GM12892 (cell line): Measurements from ENCODE around the gene PRAMEF2. TPM values are rescaled to one million over a fixed set of nuclear protein-coding genes. Genes with fewer than 3 reads are reported as not detected.
"Not testable (repeated sequence)": the region's sequence is repeated elsewhere in the genome, so short reads cannot be mapped to it uniquely, and the experiment has no call there.

Source experiments
- DNase-seq: peaks from one replicate; pipeline ENCODE4 v3.0.0; 2011; ENCODE audit not compliant: insufficient read length
- FAIRE-seq: peaks from 2 replicates; lab custom pipeline; 2011; peaks lifted over from hg19 to GRCh38; lab: Jason Lieb, UNC
- POLR2A ChIP-seq: IDR thresholded peaks from 2 replicates; pipeline ENCODE4 v1.6.1; 2011; ENCODE audit warnings: low read depth, low read length, control low read depth
- POLR2AphosphoS5 ChIP-seq: IDR thresholded peaks from 2 replicates; pipeline ENCODE4 v1.6.1; 2011; ENCODE audit warnings: low read depth, low read length, control low read depth
- TAF1 ChIP-seq: IDR thresholded peaks from 2 replicates; pipeline ENCODE4 v1.6.1; 2011; ENCODE audit warnings: low read depth, mild to moderate bottlenecking, control low read depth, low read length, borderline replicate concordance
- polyA plus RNA-seq: library from polyadenylated mRNA; unstranded; fragments of >200 nt; gene quantifications from one replicate; pipeline ENCODE4 v1.2.1, GENCODE V29; 2012; ENCODE audit warnings: missing spikeins, inconsistent platforms; ENCODE audit not compliant: missing spikeins

PRAMEF2 gene, protein sequence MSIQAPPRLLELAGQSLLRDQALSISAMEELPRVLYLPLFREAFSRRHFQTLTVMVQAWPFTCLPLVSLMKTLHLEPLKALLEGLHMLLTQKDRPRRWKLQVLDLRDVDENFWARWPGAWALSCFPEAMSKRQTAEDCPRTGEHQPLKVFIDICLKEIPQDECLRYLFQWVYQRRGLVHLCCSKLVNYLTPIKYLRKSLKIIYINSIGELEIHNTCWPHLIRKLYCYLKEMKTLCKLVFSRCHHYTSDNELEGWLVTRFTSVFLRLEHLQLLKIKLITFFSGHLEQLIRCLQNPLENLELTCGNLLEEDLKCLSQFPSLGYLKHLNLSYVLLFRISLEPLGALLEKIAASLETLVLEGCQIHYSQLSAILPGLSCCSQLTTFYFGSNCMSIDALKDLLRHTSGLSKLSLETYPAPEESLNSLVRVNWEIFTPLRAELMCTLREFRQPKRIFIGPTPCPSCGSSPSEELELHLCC
- not detected for polyA plus RNA-seq

DNA sequence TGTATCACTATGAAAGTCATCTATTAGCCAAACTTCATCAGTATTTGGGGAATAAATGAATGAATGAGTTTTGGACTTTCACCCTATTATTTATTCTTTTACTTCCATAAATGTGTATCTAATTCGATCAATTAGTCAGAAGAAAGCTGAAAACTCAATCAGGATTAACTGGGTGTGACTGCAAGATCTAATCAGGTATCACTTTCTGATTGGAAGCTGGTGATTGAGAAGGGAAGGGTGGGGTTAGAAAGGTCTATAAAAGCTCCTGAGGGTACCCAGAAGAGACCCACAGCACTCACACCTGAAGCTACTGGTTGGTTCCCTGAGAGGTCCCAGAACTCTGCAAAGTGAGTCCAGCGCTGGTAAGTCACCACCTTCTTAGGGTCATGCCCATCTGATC is at the start of gene PRAMEF2:
PRAMEF2 (plus strand) TSS at position 301 of the 400 bp plus-strand sequence. CDS start 1,924 bp downstream, outside the sequence.
- FAIRE-seq, DNase-seq: not testable (repeated sequence)

DNA sequence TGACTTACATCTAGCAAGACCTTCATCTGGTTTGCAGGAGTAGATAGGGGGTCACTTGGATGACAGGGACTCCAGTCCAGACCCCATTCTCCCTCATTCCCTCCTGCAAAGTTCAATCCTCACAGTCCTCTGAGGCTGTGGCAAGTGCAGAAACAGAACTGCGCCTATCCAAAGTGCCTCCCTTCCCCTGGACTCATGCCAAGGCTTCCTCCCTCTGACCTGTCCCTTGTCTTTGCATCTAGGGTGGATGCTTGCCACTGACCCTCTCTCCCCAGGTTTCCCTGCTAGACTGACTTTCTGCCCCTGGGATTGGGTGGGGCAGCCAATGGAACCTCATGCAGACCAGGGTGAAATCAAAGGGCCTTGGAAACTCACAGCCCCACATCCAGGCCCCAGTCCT is 47.0 kb upstream of the PRAMEF2 start:
- TF ChIP-seq POLR2A (no peak), POLR2AphosphoS5 (no peak)
- no peak for FAIRE-seq
- no peak for DNase-seq

DNA sequence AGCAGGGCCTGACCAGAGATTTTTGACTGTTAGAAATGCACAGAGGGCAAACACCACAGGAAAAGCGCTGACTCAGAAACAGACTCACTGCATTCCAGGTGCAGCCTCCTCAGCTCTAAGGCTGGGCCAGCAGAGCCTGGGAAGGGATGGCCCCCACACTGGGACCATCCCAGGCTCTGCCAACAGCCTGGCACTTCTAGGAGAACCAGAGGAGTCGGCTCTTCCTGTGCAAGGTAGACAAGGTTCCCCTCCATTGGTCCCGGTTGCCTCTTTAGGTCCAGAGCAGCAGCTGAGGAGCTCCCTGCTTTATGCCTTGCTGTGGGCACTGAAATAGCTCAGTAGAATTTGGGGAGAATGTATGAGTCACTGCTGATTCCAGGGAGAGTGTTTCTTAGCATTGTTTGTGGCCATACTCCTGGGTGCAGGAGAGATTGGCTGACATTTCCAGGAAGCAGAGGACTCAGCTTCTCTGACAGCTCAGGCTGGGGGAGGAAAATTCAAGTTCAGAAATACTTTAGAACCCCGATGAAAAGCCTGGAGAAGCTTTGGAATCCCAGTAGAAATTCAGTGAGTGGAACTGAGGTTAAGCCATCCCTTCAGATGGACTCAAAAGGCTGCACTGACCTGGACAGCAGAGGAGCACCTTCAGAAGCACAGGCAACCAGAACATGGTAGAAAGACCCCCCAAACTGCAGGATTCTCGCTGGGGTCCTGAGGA is 46.0 kb upstream of the PRAMEF2 start:
- FAIRE-seq = no peak
- no peak for DNase-seq
- TF ChIP-seq POLR2AphosphoS5 (no peak), POLR2A (no peak), TAF1 (no peak)

DNA sequence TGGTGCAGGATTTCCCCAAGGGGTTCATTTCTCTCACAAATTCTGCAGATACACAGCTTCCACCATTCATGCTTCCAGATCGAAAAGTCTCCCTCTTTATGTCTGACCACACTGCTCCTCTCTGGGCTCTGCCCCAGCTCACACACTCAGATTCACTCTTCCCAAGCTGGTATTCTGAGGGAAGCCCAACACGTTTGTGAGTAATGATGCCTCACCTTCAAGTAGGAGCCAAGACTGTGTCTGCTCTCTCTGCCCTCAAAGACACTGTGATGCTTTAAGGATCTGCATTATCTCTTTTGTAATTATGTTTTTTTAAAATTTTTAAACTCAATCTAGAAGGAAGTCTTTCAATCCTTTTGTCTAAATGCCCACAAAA is 45.5 kb upstream of the PRAMEF2 start:
- DNase-seq = no peak
- TF ChIP-seq TAF1 = no peak
- no peak for TF ChIP-seq POLR2A
- no peak for TF ChIP-seq POLR2AphosphoS5
- FAIRE-seq = no peak

DNA sequence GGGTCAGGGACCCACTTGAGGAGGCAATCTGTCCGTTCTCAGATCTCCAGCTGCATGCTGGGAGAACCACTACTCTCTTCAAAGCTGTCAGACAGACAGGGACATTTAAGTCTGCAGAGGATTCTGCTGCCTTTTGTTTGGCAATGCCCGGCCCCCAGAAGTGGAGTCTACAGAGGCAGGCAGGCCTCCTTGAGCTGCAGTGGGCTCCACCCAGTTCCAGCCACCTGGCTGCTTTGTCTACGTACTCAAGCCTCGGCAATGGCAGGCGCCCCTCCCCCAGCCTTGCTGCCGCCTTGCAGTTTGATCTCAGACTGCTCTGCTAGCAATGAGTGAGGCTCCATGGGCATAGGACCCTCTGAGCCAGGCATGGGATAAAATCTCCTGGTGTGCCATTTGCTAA is 37.8 kb upstream of the PRAMEF2 start:
- not testable (repeated sequence) for FAIRE-seq, DNase-seq

DNA sequence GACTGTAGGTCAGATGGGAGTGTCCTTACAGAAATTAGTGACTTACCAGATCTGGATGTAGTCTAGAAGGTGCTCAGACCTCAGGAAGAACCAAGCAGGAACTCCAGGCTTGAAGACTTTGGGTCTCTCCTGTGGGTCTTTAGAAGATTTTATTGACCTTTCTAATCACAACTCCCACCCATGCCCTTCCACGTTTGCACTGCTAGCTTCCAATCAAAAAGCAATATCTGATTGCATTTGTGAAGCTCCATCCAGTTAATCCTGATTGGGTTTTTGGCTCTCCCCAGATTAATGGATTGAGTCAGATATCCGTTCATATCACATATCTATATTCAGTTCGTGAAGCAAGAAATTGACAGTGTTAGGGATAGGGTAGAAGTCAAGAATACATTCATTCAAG is 25.6 kb upstream of the PRAMEF2 start, which contains the start of gene PRAMEF11:
PRAMEF11 (minus strand) TSS at position 101 of the 400 bp plus-strand sequence. CDS start 2,621 bp downstream, outside the sequence.
- not testable (repeated sequence) for DNase-seq, FAIRE-seq

DNA sequence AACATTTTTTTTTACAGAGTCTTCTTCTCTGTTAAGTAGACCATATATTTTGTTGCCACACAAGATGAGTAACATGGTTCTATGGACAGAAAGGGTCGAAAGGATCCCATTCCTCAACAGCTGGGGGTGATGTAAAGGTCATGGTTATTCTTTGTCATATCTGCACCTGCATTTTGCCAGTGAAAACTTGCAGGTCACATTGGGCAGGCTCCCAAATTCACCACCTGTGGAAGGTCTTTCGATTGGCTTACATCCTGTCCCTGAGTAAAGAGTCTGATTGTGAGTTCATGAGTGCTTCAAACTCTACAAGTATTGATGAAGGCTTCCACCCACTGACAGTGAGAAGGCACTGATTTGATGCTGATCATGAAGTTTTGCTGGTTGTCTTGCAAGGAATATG is 23.6 kb upstream of the PRAMEF2 start:
- DNase-seq, FAIRE-seq: not testable (repeated sequence)

DNA sequence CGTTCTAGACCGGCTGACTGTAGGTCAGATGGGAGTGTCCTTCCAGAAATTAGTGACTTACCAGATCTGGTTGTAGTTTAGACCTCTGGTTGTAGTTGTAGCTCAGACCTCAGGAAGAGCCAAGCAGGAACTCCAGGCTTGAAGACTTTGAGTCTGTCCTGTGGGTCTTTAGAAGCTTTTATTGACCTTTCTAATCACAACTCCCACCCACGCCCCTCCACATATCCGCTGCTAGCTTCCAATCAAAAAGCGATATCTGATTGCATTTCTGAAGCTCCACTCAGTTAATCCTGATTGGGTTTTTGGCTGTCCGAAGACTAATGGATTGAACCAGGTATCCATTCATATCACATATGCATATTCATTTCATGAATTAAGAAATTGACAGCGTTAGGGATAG is 8.3 kb upstream of the PRAMEF2 start, which contains the start of gene HNRNPCL1:
HNRNPCL1 (minus strand) TSS at position 101 of the 400 bp plus-strand sequence. CDS start 431 bp downstream, outside the sequence.
- not testable (repeated sequence) for DNase-seq, FAIRE-seq

DNA sequence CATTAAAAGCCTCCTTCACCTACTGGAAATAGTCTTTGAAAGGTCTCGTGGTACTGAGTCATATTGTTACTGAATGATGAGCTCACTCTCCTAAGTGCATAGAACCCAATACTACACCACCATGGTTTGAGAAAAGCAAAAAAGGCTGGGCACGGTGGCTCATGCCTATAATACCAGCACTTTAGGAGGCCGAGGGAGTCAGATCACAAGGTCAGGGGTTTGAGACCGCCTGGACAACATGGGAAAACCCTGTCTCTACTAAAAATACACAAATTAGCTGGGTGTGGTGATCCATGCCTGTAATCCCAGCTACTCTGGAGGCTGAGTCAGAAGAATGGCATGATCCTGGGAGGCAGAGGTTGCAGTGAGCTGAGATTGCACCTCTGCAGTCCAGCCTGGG is 5.1 kb upstream of the PRAMEF2 start:
- FAIRE-seq (no peak), DNase-seq (no peak)
- TF ChIP-seq TAF1 (no peak), POLR2AphosphoS5 (no peak), POLR2A (no peak)

DNA sequence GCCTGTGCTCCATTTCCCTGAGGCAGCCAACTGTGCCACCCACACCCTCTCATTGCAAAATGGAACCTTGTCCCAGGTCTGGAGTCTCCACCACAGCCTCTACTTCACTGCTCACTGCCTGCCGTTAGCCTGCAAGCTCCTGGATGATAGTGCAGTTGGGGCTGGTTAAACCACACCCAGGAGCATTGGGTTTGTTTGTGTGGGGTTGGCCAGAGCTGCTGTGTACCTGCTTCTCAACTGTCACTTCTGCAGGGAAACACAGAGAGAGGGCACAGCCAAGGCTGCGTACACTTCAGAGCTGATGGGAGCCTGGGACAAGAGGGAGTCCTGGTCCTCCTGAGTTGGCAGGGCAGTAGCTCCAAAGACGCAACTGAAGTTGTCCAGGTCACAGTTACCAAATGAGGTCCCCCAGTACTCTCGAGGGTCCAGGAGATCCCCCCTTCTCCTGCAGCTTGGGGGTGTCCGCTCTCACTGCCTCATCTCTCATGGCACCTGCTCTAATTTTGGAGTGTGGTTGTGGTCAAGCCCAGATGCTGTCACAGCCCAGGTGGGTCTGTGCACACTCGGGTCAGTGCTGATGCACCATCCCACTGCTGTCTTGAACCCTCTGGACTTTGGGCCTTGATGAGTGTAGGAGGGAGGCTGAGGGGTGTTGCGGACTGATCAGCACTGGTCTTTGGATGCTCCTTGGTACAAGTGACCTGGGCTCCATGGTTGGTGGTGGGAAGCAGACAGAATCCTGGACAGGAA is 6.4 kb downstream of the PRAMEF2 start:
- not testable (repeated sequence) for DNase-seq, FAIRE-seq

DNA sequence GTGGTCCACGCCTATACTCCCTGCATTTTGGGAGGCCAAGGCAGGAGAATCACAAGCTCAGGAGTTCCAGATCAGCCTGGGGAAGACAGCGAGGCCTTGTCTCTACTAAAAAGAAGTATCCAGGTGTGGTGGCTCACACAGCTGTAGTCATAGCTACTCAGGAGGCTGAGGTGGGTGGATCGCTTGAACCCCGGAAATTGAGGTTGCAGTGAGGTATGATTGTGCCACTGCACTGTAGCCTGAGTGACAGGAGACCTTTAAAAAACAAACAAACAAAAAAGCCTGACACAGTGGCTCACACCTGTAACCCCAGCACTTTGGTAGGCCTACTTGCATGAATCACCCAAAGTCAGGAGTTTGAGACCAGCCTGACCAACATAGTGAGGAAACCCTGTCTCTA is 21.6 kb downstream of the PRAMEF2 start:
- DNase-seq, FAIRE-seq: not testable (repeated sequence)

DNA sequence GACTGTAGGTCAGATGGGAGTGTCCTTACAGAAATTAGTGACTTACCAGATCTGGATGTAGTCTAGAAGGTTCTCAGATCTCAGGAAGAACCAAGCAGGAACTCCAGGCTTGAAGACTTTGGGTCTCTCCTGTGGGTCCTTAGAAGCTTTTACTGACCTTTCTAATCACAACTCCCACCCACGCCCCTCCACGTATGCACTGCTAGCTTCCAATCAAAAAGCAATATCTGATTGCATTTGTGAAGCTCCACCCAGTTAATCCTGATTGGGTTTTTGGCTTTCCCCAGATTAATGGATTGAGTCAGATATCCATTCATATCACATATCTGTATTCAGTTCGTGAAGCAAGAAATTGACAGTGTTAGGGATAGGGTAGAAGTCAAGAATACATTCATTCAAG is 29.2 kb downstream of the PRAMEF2 start, which contains the start of gene PRAMEF4:
PRAMEF4 (minus strand) TSS at position 101 of the 400 bp plus-strand sequence. CDS start 2,807 bp downstream, outside the sequence.
- DNase-seq, FAIRE-seq: not testable (repeated sequence)

DNA sequence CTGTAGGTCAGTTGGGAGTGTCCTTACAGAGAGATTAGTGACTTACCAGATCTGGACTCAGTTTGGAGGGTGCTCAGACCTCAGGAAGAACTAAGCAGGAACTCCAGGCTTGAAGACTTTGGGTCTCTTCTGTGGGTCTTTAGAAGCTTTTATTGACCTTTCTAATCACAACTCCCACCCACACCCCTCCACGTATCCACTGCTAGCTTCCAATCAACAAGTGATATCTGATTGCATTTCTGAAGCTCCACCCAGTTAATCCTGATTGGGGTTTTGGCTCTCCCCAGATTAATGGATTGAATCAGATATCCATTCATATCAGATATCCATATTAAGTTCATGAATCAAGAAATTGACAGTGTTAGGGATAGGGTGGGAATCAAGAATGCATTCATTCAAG is 41.3 kb downstream of the PRAMEF2 start, which contains the start of gene PRAMEF10:
PRAMEF10 (minus strand) TSS at position 101 of the 400 bp plus-strand sequence. CDS start 2,423 bp downstream, outside the sequence.
- DNase-seq, FAIRE-seq: not testable (repeated sequence)

DNA sequence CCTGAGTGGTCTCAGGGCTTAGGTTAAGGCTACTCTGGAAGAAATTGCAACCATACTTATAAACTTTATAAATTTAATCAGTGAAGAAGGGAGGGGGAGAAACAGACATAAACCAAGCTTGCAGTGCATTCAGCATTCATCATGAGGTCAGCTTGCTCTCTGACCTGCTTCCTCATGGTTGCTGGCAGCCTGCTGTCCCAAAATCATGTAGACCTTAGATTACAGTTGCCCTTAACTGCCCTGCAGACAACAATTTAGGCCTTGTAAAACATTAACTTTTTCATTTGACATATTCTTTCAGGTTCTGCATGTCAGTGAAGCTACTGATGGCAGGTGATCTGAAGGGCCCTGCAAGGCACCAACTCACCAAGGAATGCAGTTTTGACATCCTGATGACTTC is 42.3 kb downstream of the PRAMEF2 start:
- FAIRE-seq, DNase-seq: not testable (repeated sequence)

DNA sequence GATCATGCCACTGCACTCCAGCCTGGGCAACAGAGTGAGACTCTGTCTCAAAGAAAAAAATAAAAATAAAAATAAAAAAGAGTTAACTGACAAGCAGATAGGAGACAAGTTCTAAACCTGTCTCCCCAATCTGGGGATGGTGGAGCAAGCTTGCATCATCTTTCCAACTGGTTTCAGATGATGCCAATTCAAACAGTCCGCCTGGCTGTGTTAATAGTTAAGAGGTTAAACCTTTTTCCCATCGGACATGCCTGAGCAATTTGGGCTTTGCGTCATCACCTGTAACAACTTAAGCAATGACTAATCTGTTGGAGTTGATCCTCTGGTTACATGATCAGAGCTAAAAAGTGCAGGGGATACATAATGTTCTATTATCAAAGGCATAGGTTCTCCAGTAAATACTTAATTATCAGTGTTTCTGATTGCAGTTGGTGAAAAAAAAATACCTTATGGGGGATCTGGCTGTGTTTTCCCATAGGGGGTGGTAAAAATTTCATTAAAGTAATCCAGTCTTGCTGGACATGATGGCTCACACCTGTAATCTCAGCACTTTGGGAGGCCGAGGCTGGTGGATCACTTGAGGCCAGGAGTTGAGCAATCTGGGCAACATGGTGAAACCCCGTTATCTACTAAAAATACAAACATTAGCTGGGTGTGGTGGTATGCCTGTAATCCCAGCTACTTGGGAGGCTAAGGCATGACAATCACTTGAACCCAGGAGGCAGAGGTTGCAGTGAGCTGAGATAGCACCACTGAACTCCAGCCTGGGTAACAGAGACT is 47.1 kb downstream of the PRAMEF2 start:
- FAIRE-seq, DNase-seq: not testable (repeated sequence)
